ENCODE results near the gene MYB.

The MYB gene

DNA sequence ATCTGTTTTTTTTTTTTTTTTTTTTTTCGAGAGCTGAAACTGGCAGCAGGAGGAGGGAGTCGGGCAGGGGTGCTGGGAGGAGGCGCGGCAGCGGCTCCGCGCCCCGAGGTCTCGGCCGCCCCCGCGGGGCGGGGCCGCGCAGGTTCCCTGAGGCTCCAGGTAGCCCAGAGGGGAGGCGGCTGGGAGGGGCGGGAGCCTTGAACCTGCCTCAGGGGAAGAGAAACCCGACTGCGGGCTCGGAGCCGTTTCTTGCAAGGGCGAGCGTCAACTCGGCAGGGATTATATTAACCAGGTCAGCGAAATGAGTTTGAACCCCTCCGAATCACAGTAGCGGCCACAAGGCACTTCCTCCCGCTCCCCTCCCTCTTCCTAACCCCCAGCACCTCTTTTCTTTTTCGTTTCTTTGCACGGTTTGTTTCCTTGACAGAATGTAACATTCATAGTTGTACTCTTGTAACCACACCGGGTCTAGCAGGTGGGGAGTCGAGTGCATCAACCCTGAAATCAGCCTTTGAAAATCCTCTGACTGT, 2.0 kb downstream of the MYB start:
- TF ChIP-seq, protein P1, sequence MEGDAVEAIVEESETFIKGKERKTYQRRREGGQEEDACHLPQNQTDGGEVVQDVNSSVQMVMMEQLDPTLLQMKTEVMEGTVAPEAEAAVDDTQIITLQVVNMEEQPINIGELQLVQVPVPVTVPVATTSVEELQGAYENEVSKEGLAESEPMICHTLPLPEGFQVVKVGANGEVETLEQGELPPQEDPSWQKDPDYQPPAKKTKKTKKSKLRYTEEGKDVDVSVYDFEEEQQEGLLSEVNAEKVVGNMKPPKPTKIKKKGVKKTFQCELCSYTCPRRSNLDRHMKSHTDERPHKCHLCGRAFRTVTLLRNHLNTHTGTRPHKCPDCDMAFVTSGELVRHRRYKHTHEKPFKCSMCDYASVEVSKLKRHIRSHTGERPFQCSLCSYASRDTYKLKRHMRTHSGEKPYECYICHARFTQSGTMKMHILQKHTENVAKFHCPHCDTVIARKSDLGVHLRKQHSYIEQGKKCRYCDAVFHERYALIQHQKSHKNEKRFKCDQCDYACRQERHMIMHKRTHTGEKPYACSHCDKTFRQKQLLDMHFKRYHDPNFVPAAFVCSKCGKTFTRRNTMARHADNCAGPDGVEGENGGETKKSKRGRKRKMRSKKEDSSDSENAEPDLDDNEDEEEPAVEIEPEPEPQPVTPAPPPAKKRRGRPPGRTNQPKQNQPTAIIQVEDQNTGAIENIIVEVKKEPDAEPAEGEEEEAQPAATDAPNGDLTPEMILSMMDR (IDR thresholded peaks at IDR 0.05), result no peak
- Mint-ChIP-seq H3K36me3 (ENCODE audit: low read depth) (peaks cover 5% of the 10 kb centered on the region), H3K9me3 (no peaks in the 10 kb centered on the region), H3K4me1 (peaks cover 17% of the 10 kb centered on the region), H3K27me3 (ENCODE audit: low read depth, poor library complexity) (peaks cover 73% of the 10 kb centered on the region), H3K27ac (no peak overlapping the region), H3K4me3 (peak overlapping the region; percentile 85)
- peak; percentile 38 for DNase-seq

DNA sequence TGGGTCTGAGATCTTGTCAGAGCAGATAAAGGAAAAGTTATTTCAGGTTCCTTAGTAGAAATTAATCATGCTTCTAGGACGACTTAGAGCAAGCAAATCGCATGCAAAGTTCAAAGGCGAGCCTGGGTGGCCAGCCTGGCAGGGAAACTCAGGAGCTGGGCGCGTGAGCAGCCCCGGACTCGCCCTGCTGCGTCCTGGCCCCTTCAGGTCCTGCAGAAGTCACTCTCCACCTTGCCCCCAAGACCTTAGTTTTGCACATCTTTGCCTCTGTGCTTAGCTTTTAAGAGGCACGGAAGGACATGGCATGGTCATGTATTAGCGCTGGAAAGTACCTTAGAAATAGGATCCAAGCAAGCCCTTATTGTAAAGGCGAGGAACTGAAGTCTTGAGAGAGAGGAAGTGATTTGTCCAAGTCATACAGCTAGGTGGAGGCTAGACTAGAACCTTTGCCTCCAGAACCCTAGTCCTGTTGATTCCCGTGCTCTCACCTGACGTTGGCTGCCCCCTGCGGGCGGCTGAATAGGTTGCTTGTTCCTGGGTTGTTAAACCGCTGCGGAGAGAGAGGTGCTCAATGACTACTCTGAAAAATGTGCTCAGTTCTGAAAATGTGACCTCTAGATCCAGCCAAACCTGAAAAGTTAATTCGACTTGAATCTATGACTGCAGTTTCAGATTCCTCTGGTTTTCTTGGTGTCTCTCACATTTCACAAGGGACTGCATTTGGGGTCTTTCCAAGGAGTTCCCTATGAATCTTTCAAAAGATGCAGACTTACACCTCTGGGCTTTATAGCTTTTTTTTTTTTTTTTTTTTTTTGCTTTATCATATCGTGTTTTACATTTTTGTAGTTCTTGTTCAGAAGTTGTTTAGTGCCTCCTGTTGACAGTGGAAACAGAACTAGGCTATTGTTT, 2.7 kb downstream of the MYB start:
- H3K27me3 Mint-ChIP-seq (ENCODE audit: low read depth, poor library complexity), result peaks cover 68% of the 10 kb centered on the region
- DNase-seq, result peak; percentile 41
- no peak overlapping the region for H3K27ac Mint-ChIP-seq
- H3K36me3 Mint-ChIP-seq (ENCODE audit: low read depth), result peaks cover 5% of the 10 kb centered on the region
- peak overlapping the region; percentile 85 for H3K4me3 Mint-ChIP-seq
- H3K9me3 Mint-ChIP-seq, result no peaks in the 10 kb centered on the region
- peaks cover 17% of the 10 kb centered on the region for H3K4me1 Mint-ChIP-seq
- TF ChIP-seq, protein P1 (IDR thresholded peaks at IDR 0.05), result peak; percentile 51

DNA sequence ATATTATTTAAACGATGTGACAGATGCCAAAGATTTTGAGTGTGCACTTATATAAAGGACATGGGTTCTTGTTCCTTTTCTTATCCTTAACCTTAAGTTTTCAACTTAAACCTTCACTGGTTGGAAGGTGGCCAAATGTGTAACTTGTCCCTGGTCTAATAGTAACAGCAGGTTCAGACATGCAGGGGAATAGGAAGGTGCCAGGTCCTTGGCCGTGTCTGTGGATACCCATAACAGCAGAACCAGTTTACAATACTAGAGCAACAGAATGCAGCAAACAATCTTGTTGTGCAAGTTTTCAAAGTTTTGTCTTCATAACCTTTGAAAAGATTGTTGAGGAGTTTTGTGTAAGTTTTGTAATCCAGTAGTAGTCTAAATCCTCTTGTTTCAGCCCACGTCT, 4.4 kb downstream of the MYB start:
- H3K9me3 Mint-ChIP-seq, result no peaks in the 10 kb centered on the region
- H3K4me3 Mint-ChIP-seq, result no peak overlapping the region

DNA sequence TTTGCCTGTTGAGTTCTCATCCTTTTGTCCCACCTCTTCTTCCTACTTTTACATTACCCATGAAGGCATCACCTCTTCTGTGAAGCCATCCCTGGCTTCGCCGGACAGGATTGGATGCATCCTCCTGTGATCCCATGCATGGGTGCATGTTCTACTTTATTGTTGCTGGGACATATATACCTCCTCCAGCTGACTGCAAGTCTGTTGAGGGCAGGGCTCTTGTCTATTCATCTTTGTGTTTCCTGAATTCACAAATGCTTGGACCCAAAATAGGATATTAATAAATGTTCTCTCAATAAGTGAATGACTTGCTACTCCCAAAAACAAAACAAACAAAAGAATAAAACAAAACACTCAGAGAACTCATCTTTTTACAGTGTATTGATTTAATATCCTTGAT, 5.1 kb downstream of the MYB start:
- TF ChIP-seq, protein P1 (IDR thresholded peaks at IDR 0.05), result no peak
- Mint-ChIP-seq H3K27ac (no peak overlapping the region), H3K27me3 (ENCODE audit: low read depth, poor library complexity) (peaks cover 53% of the 10 kb centered on the region), H3K4me1 (peaks cover 17% of the 10 kb centered on the region), H3K9me3 (no peaks in the 10 kb centered on the region), H3K36me3 (ENCODE audit: low read depth) (peaks cover 10% of the 10 kb centered on the region), H3K4me3 (no peak overlapping the region)
- DNase-seq, result no peak

More for the DNA sequence above, 4.4 kb downstream of the MYB start:
- Mint-ChIP-seq H3K27me3 (ENCODE audit: low read depth, poor library complexity) (peaks cover 53% of the 10 kb centered on the region), H3K27ac (no peak overlapping the region), H3K4me1 (peaks cover 17% of the 10 kb centered on the region), H3K36me3 (ENCODE audit: low read depth) (peaks cover 10% of the 10 kb centered on the region)
- DNase-seq, result no peak
- TF ChIP-seq, protein P1 (IDR thresholded peaks at IDR 0.05), result no peak

DNA sequence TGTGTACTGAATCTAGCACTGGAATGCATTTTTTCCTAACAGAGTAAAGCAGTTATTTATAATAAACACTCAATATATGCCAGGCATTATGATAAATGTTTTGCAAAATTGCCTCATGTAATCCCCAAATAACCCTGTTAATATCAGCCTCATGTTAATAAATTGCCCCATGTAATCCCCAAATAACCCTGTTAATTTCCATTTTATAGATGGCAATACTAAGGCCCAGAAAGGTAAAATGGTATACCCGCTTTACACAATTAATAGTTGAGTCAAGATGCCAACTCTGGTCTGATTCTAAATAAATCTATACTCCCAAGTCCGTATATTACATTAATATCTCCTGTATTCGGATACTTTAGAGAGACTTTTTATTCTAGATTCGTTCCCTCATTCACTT, 6.3 kb downstream of the MYB start:
- no peak overlapping the region for H3K27ac Mint-ChIP-seq
- H3K4me3 Mint-ChIP-seq, result no peak overlapping the region
- no peak for DNase-seq
- peaks cover 16% of the 10 kb centered on the region for H3K36me3 Mint-ChIP-seq (ENCODE audit: low read depth)
- H3K27me3 Mint-ChIP-seq (ENCODE audit: low read depth, poor library complexity), result peaks cover 43% of the 10 kb centered on the region
- TF ChIP-seq, protein P1 (IDR thresholded peaks at IDR 0.05), result no peak
- H3K4me1 Mint-ChIP-seq, result peaks cover 9% of the 10 kb centered on the region
- H3K9me3 Mint-ChIP-seq, result no peaks in the 10 kb centered on the region

Data from nephron progenitor cell (in vitro differentiated cells).